Rectal smooth muscle tissue (tissue), 1 donor: ENCODE results near the gene DNMT3B.
"Not testable (repeated sequence)": the region's sequence is repeated elsewhere in the genome, so short reads cannot be mapped to it uniquely, and the experiment has no call there.

Experiments used
- H3K27ac ChIP-seq: one replicate; pipeline ENCODE4 v1.7.0; 2013; ENCODE audit warnings: low read depth, low read length, inconsistent platforms
- H3K27me3 ChIP-seq: one replicate; pipeline ENCODE4 v1.7.0; 2013; ENCODE audit warnings: low read length; ENCODE audit not compliant: control insufficient read depth, insufficient read depth
- H3K36me3 ChIP-seq: one replicate; pipeline ENCODE4 v1.7.0; 2013; ENCODE audit warnings: low read length; ENCODE audit not compliant: control insufficient read depth, insufficient read depth
- H3K4me1 ChIP-seq: one replicate; pipeline ENCODE4 v1.7.0; 2013; ENCODE audit warnings: low read length; ENCODE audit not compliant: control insufficient read depth, insufficient read depth
- H3K4me3 ChIP-seq: one replicate; pipeline ENCODE4 v1.7.0; 2013; ENCODE audit warnings: low read length
- H3K9ac ChIP-seq: one replicate; pipeline ENCODE4 v1.7.0; 2013; ENCODE audit warnings: low read length

Gene DNMT3B

GRCh38 chr20:32749914-32750637 lies 12.1 kb upstream of the DNMT3B start:
- Histone ChIP-seq H3K27me3 (no peaks in the 10 kb centered on the region), H3K27ac (no peak overlapping the region), H3K4me3 (no peak overlapping the region), H3K4me1 (no peaks in the 10 kb centered on the region), H3K9ac (no peak overlapping the region), H3K36me3 (no peaks in the 10 kb centered on the region)

- Histone ChIP-seq H3K4me3 (no peak overlapping the region), H3K27me3 (no peaks in the 10 kb centered on the region), H3K9ac (no peak overlapping the region), H3K36me3 (no peaks in the 10 kb centered on the region), H3K4me1 (no peaks in the 10 kb centered on the region), H3K27ac (no peak overlapping the region)
Observed at GRCh38 chr20:32751293-32751692, 10.9 kb upstream of the DNMT3B start.

- H3K4me1 ChIP-seq: no peaks in the 10 kb centered on the region
- no peaks in the 10 kb centered on the region for H3K36me3 ChIP-seq
- H3K27me3 ChIP-seq: no peaks in the 10 kb centered on the region
- H3K9ac ChIP-seq: no peak overlapping the region
- H3K27ac ChIP-seq: no peak overlapping the region
- H3K4me3 ChIP-seq: no peak overlapping the region
Observed at GRCh38 chr20:32751702-32752457, 10.3 kb upstream of the DNMT3B start.

GRCh38 chr20:32752458-32753250 lies 9.5 kb upstream of the DNMT3B start:
- no peak overlapping the region for H3K9ac ChIP-seq
- no peaks in the 10 kb centered on the region for H3K36me3 ChIP-seq
- H3K27ac ChIP-seq: no peak overlapping the region
- H3K4me3 ChIP-seq: no peak overlapping the region
- no peaks in the 10 kb centered on the region for H3K4me1 ChIP-seq
- no peaks in the 10 kb centered on the region for H3K27me3 ChIP-seq

GRCh38 chr20:32753731-32754130 lies 8.5 kb upstream of the DNMT3B start:
- H3K4me3 ChIP-seq: no peak overlapping the region
- no peaks in the 10 kb centered on the region for H3K27me3 ChIP-seq
- H3K9ac ChIP-seq: no peak overlapping the region
- no peaks in the 10 kb centered on the region for H3K36me3 ChIP-seq
- no peak overlapping the region for H3K27ac ChIP-seq
- H3K4me1 ChIP-seq: no peaks in the 10 kb centered on the region

- no peak overlapping the region for H3K4me3 ChIP-seq
- H3K27me3 ChIP-seq: no peaks in the 10 kb centered on the region
- H3K4me1 ChIP-seq: no peaks in the 10 kb centered on the region
- no peak overlapping the region for H3K9ac ChIP-seq
- no peaks in the 10 kb centered on the region for H3K36me3 ChIP-seq
- no peak overlapping the region for H3K27ac ChIP-seq
Observed at GRCh38 chr20:32756156-32756555, 6.0 kb upstream of the DNMT3B start.

- H3K4me3 ChIP-seq: peak overlapping the region; percentile 70
- H3K27me3 ChIP-seq: no peaks in the 10 kb centered on the region
- peaks cover 9% of the 10 kb centered on the region for H3K4me1 ChIP-seq
- peak overlapping the region; percentile 11 for H3K9ac ChIP-seq
- H3K27ac ChIP-seq: no peak overlapping the region
- no peaks in the 10 kb centered on the region for H3K36me3 ChIP-seq
Observed at GRCh38 chr20:32761417-32761830, 761 bp upstream of the DNMT3B start.

- H3K27ac ChIP-seq: no peak overlapping the region
- no peaks in the 10 kb centered on the region for H3K36me3 ChIP-seq
- peak overlapping the region; percentile 13 for H3K9ac ChIP-seq
- H3K4me3 ChIP-seq: peak overlapping the region; percentile 89
- H3K27me3 ChIP-seq: no peaks in the 10 kb centered on the region
- H3K4me1 ChIP-seq: peaks cover 9% of the 10 kb centered on the region
Observed at GRCh38 chr20:32762754-32763201, 593 bp downstream of the DNMT3B start.

- no peaks in the 10 kb centered on the region for H3K36me3 ChIP-seq
- peak overlapping the region; percentile 13 for H3K9ac ChIP-seq
- H3K27me3 ChIP-seq: no peaks in the 10 kb centered on the region
- peaks cover 9% of the 10 kb centered on the region for H3K4me1 ChIP-seq
- H3K27ac ChIP-seq: no peak overlapping the region
- H3K4me3 ChIP-seq: peak overlapping the region; percentile 89
Observed at GRCh38 chr20:32763202-32764004, 1.2 kb downstream of the DNMT3B start.

GRCh38 chr20:32764005-32764960 lies 2.1 kb downstream of the DNMT3B start:
- peaks cover 9% of the 10 kb centered on the region for H3K4me1 ChIP-seq
- no peaks in the 10 kb centered on the region for H3K36me3 ChIP-seq
- H3K27ac ChIP-seq: no peak overlapping the region
- no peak overlapping the region for H3K9ac ChIP-seq
- no peaks in the 10 kb centered on the region for H3K27me3 ChIP-seq
- no peak overlapping the region for H3K4me3 ChIP-seq

- not testable (repeated sequence) for H3K9ac ChIP-seq, H3K27ac ChIP-seq, H3K36me3 ChIP-seq, H3K4me3 ChIP-seq, H3K27me3 ChIP-seq, H3K4me1 ChIP-seq
Observed at GRCh38 chr20:32765230-32765875, 3.2 kb downstream of the DNMT3B start.
